ENCODE results near the gene CRB2.

GRCh38 chr9:123348317-123348992, 7.5 kb upstream of the CRB2 start:
- TF ChIP-seq CTCF (IDR thresholded peaks at IDR 0.05) (no peak), POLR2A (IDR thresholded peaks at IDR 0.05) (no peak)

All from body of pancreas (tissue), 4 donors.